Measurements from ENCODE around the gene ZC3H13. TPM values are rescaled to one million over a fixed set of nuclear protein-coding genes. Genes with fewer than 3 reads are reported as not detected.

Gene ZC3H13
- total RNA-seq, 1 donor from 2014 or later, result 60.7 TPM

DNA sequence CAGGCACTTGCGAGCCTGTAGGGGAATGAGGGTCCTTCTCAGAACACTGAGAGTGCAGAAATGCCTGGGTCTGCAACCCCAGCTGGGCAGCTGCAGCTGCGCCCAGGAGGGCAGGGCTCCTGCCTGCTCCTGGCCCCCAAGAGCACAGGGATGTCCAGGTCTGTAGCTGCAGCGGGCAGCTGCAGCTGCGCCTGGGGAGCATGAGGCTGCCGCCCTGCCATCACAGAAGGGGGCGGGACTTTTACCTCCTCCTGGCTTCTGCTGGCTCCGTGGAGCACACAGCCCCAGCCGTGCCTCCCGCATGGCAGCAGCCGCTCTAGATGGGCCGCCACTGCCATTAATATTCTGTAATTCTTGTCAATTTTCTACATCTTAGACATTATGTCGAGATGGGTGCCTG is 34.4 kb upstream of the ZC3H13 start:
- Mint-ChIP-seq H3K4me1 (no peaks in the 10 kb centered on the region), H3K36me3 (no peaks in the 10 kb centered on the region), H3K9me3 (no peaks in the 10 kb centered on the region), H3K27ac (no peak overlapping the region), H3K27me3 (ENCODE audit: low read depth) (peaks cover 21% of the 10 kb centered on the region), H3K4me3 (no peak overlapping the region)
- TF ChIP-seq, protein P1, sequence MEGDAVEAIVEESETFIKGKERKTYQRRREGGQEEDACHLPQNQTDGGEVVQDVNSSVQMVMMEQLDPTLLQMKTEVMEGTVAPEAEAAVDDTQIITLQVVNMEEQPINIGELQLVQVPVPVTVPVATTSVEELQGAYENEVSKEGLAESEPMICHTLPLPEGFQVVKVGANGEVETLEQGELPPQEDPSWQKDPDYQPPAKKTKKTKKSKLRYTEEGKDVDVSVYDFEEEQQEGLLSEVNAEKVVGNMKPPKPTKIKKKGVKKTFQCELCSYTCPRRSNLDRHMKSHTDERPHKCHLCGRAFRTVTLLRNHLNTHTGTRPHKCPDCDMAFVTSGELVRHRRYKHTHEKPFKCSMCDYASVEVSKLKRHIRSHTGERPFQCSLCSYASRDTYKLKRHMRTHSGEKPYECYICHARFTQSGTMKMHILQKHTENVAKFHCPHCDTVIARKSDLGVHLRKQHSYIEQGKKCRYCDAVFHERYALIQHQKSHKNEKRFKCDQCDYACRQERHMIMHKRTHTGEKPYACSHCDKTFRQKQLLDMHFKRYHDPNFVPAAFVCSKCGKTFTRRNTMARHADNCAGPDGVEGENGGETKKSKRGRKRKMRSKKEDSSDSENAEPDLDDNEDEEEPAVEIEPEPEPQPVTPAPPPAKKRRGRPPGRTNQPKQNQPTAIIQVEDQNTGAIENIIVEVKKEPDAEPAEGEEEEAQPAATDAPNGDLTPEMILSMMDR (IDR thresholded peaks at IDR 0.05; ENCODE audit: unreplicated experiment), result no peak
- no peak for DNase-seq (ENCODE audit: low spot score in 2 of 2, unreplicated experiment in 2 of 2)

GRCh38 chr13:46086421-46086922 is 33.9 kb upstream of the ZC3H13 start:
- DNase-seq (ENCODE audit: low spot score in 2 of 2, unreplicated experiment in 2 of 2), result no peak
- no peaks in the 10 kb centered on the region for H3K9me3 Mint-ChIP-seq
- TF ChIP-seq, protein P1 (IDR thresholded peaks at IDR 0.05; ENCODE audit: unreplicated experiment), result no peak
- no peaks in the 10 kb centered on the region for H3K36me3 Mint-ChIP-seq
- no peak overlapping the region for H3K27ac Mint-ChIP-seq
- peaks cover 19% of the 10 kb centered on the region for H3K27me3 Mint-ChIP-seq (ENCODE audit: low read depth)
- H3K4me1 Mint-ChIP-seq, result no peaks in the 10 kb centered on the region
- H3K4me3 Mint-ChIP-seq, result no peak overlapping the region

GRCh38 chr13:46085737-46086136 is 33.2 kb upstream of the ZC3H13 start:
- H3K4me3 Mint-ChIP-seq, result no peak overlapping the region
- H3K9me3 Mint-ChIP-seq, result no peaks in the 10 kb centered on the region
- H3K27ac Mint-ChIP-seq, result no peak overlapping the region
- TF ChIP-seq, protein P1 (IDR thresholded peaks at IDR 0.05; ENCODE audit: unreplicated experiment), result no peak
- H3K27me3 Mint-ChIP-seq (ENCODE audit: low read depth), result peaks cover 13% of the 10 kb centered on the region
- DNase-seq (ENCODE audit: low spot score in 2 of 2, unreplicated experiment in 2 of 2), result no peak
- H3K4me1 Mint-ChIP-seq, result no peaks in the 10 kb centered on the region
- H3K36me3 Mint-ChIP-seq, result no peaks in the 10 kb centered on the region

DNA sequence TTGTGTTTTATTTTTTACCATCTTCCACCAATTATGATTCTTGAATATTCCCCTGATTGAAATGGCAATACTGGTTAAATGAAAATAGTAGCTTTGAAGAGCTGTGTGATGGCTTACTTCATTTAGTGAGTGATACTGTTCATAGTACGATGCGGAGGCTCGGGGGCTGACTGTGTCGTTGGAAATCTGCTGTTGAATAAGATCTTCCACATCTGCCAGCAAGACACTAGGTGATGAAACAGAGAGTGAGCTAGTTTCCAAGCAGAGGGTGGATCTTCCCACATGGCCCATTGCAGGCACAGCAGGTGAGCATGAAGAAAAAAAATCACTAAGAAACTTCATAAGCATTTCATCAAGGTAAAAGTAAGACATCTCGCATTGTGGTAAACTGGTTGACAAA is 29.8 kb upstream of the ZC3H13 start:
- Mint-ChIP-seq H3K27me3 (ENCODE audit: low read depth) (peaks cover 13% of the 10 kb centered on the region), H3K9me3 (no peaks in the 10 kb centered on the region), H3K27ac (no peak overlapping the region), H3K36me3 (no peaks in the 10 kb centered on the region), H3K4me3 (no peak overlapping the region), H3K4me1 (no peaks in the 10 kb centered on the region)
- TF ChIP-seq, protein P1 (IDR thresholded peaks at IDR 0.05; ENCODE audit: unreplicated experiment), result no peak
- no peak for DNase-seq (ENCODE audit: low spot score in 2 of 2, unreplicated experiment in 2 of 2)

GRCh38 chr13:46079770-46080169 is 27.2 kb upstream of the ZC3H13 start:
- TF ChIP-seq, protein P1 (IDR thresholded peaks at IDR 0.05; ENCODE audit: unreplicated experiment), result no peak
- Mint-ChIP-seq H3K4me1 (no peaks in the 10 kb centered on the region), H3K36me3 (no peaks in the 10 kb centered on the region), H3K9me3 (peaks cover 2% of the 10 kb centered on the region), H3K27me3 (ENCODE audit: low read depth) (peaks cover 17% of the 10 kb centered on the region), H3K27ac (no peak overlapping the region), H3K4me3 (no peak overlapping the region)
- no peak for DNase-seq (ENCODE audit: low spot score in 2 of 2, unreplicated experiment in 2 of 2)

DNA sequence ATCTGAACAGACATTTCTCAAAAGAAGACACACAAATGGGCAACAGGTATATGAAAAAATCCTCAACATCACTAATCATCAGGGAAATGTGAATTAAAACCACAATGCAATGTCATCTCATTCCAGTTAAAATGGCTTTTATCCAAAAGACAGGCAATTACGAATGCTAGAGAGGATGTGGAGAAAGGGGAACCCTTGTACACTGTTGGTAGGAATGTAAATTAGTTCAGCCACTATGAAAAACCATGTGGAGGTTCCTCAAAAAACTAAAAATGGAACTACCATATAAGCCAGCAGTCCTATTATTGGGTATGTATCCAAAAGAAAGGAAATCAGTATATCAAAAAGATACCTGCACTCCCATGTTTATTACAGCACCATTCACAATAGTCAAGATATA is 24.7 kb upstream of the ZC3H13 start:
- H3K27me3 Mint-ChIP-seq (ENCODE audit: low read depth), result peaks cover 16% of the 10 kb centered on the region
- H3K4me1 Mint-ChIP-seq, result no peaks in the 10 kb centered on the region
- peaks cover 7% of the 10 kb centered on the region for H3K9me3 Mint-ChIP-seq
- no peaks in the 10 kb centered on the region for H3K36me3 Mint-ChIP-seq
- TF ChIP-seq, protein P1 (IDR thresholded peaks at IDR 0.05; ENCODE audit: unreplicated experiment), result no peak
- H3K4me3 Mint-ChIP-seq, result no peak overlapping the region
- no peak for DNase-seq (ENCODE audit: low spot score in 2 of 2, unreplicated experiment in 2 of 2)
- no peak overlapping the region for H3K27ac Mint-ChIP-seq
